GM12872 (cell line): ENCODE results near the gene DENND2D.

Experiments used
- CTCF ChIP-seq: IDR thresholded peaks from 3 replicates; pipeline ENCODE4 v1.5.1; 2011; ENCODE audit warnings: low read depth, mild to moderate bottlenecking, low read length, moderate library complexity; ENCODE audit not compliant: insufficient read depth

The DENND2D gene

GRCh38 chr1:111179968-111180533 lies 20.4 kb downstream of the DENND2D start:
- no peak for TF ChIP-seq CTCF

- no peak for TF ChIP-seq CTCF
These were observed 23.8 kb downstream of the DENND2D start for GRCh38 chr1:111176678-111177077.

GRCh38 chr1:111175349-111175748 lies 25.1 kb downstream of the DENND2D start:
- no peak for TF ChIP-seq CTCF

- TF ChIP-seq CTCF = no peak
These were observed 26.4 kb downstream of the DENND2D start for GRCh38 chr1:111174070-111174469.

- TF ChIP-seq CTCF = no peak
These were observed 28.0 kb downstream of the DENND2D start for GRCh38 chr1:111172463-111172862.

GRCh38 chr1:111164151-111164550 lies 36.3 kb downstream of the DENND2D start:
- TF ChIP-seq CTCF = no peak

GRCh38 chr1:111163363-111163762 lies 37.1 kb downstream of the DENND2D start:
- no peak for TF ChIP-seq CTCF
